Measurements from ENCODE around the gene LMX1B.

LMX1B gene

DNA sequence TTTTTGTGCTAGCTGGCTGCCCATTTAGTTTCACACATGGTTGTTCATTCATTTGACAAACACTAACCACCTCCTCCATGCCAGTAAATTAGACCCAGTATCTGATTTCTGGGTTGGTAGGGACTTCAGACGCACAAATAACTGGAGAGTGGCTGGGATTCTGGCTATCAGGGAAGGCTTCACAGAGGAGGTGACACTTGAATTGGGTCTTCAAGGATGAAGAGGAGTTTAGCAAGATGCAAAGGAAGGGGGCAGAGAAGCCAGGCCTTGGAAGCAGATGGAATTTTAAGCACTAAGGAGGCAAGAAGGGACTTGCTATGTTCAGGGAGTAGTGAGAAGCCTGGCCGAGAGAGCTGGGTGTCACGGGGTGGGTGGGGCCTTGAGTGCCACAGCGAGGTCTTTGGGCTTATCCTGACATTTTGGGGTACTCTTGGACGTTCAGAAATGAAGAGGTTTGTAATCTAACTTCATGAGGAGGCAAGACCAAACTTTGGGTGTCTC is 71.3 kb downstream of the LMX1B start:
- TF ChIP-seq, protein P1, sequence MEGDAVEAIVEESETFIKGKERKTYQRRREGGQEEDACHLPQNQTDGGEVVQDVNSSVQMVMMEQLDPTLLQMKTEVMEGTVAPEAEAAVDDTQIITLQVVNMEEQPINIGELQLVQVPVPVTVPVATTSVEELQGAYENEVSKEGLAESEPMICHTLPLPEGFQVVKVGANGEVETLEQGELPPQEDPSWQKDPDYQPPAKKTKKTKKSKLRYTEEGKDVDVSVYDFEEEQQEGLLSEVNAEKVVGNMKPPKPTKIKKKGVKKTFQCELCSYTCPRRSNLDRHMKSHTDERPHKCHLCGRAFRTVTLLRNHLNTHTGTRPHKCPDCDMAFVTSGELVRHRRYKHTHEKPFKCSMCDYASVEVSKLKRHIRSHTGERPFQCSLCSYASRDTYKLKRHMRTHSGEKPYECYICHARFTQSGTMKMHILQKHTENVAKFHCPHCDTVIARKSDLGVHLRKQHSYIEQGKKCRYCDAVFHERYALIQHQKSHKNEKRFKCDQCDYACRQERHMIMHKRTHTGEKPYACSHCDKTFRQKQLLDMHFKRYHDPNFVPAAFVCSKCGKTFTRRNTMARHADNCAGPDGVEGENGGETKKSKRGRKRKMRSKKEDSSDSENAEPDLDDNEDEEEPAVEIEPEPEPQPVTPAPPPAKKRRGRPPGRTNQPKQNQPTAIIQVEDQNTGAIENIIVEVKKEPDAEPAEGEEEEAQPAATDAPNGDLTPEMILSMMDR (IDR thresholded peaks at IDR 0.05; ENCODE audit: control extremely low read depth, extremely low read depth, low read depth, missing control alignments): no peak
- CTCF ChIA-PET: no interaction called here
- POLR2A ChIA-PET: no interaction called here
- no peak for DNase-seq (ENCODE audit: extremely low spot score)

GRCh38 chr9:126687930-126688461 is 74.3 kb downstream of the LMX1B start:
- TF ChIP-seq, protein P1 (IDR thresholded peaks at IDR 0.05; ENCODE audit: control extremely low read depth, extremely low read depth, low read depth, missing control alignments): no peak
- POLR2A ChIA-PET: no interaction called here
- CTCF ChIA-PET: interaction anchor here (1.4 to 3.5 kb wide), 3 partner anchors 18 to 92 kb away, joined by 3 to 39 read pairs (median 4); no protein-coding TSS in a partner anchor
- no peak for DNase-seq (ENCODE audit: extremely low spot score)

- CTCF ChIA-PET: interaction anchor here (1.3 to 3.5 kb wide), 4 partner anchors 10 to 92 kb away, joined by 3 to 39 read pairs (median 18); no protein-coding TSS in a partner anchor
- DNase-seq (ENCODE audit: extremely low spot score): no peak
- TF ChIP-seq, protein P1 (IDR thresholded peaks at IDR 0.05; ENCODE audit: control extremely low read depth, extremely low read depth, low read depth, missing control alignments): no peak
- POLR2A ChIA-PET: no interaction called here
Observed at GRCh38 chr9:126688617-126689016, 74.9 kb downstream of the LMX1B start.

GRCh38 chr9:126689027-126689825 is 75.5 kb downstream of the LMX1B start:
- ChIA-PET POLR2A (no interaction called here), CTCF (interaction anchor here (0.7 to 3.5 kb wide), 15 partner anchors 10 to 189 kb away, joined by 3 to 39 read pairs (median 5); no protein-coding TSS in a partner anchor)
- no peak for DNase-seq (ENCODE audit: extremely low spot score)
- TF ChIP-seq, protein P1 (IDR thresholded peaks at IDR 0.05; ENCODE audit: control extremely low read depth, extremely low read depth, low read depth, missing control alignments): no peak

- TF ChIP-seq, protein P1 (IDR thresholded peaks at IDR 0.05; ENCODE audit: control extremely low read depth, extremely low read depth, low read depth, missing control alignments): peak; percentile 65
- ChIA-PET POLR2A (no interaction called here), CTCF (interaction anchor here (0.6 to 3.5 kb wide), 23 partner anchors 8 to 193 kb away, joined by 3 to 39 read pairs (median 4); no protein-coding TSS in a partner anchor)
- peak; percentile 79 for DNase-seq (ENCODE audit: extremely low spot score)
Observed at GRCh38 chr9:126690431-126691051, 76.8 kb downstream of the LMX1B start.

DNA sequence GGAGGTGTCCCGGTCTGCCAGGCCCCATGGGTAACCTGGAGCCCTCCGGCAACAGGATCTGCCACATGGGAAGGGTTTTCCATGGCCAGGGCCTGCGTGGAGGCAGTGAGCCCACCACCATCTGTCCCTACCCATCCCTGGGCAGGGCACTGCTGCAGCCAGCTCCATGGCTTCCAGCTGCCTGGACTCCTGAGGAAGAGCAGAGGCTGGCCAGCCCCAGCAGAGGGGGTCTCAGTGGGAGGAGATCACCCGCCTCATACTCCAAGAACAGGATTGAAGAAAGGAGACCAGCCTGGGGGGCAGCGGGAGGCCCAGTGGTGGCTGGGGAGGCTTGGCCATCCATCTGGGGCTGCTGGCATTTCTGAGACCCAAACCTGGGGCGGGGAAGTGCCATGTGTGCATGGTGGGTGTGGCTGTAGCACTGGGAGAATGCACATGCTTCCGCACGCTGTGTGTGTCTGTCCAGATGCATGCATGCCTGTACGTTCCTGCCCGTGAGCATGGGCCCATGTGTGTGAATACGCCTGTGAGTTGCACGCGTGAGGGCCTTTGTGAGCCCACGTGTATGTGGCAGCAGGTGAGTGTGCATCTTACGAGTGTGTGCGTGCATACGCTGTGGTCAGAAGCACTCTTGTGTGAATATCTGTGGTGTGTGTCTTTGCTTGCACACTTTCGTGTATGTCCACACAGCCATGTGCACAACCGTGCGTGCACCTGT is 78.5 kb downstream of the LMX1B start:
- ChIA-PET CTCF (no interaction called here), POLR2A (no interaction called here)
- TF ChIP-seq, protein P1 (IDR thresholded peaks at IDR 0.05; ENCODE audit: control extremely low read depth, extremely low read depth, low read depth, missing control alignments): no peak
- DNase-seq (ENCODE audit: extremely low spot score): no peak

Data from GM10248 (cell line).